Measurements from ENCODE around the gene SREBF2.

DNA sequence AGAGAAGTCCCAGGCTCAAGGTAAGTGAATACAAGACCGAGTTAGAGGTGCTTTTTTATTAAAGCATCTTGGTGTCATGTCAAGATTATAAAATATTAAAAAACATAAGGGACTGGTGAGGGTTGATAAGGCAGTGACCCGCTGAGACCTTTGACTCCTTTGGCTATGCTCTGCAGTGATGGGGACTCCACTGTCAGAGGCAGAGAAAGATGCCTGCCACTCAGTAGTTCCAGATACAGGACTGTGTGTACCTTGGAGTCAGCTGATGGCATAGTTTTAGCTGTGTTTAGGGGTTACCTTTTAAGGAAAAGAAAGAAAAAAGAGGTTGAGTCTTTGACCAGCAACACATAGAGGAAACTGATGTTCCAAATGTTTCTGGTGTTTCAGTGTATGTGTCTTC is 41.2 kb downstream of the SREBF2 start:
- TF ChIP-seq CTCF (IDR thresholded peaks at IDR 0.05; ENCODE audit: extremely low read depth in 1 of 2, insufficient read depth in 1 of 2, low read depth in 1 of 2, low read length in 2 of 2), result no peak
- no peak for TF ChIP-seq MYC (IDR thresholded peaks at IDR 0.05; ENCODE audit: low read depth, low read length)
- TF ChIP-seq POLR2A (IDR thresholded peaks at IDR 0.05; ENCODE audit: low read depth, low read length), result no peak
- no peak for TF ChIP-seq POLR2AphosphoS5 (IDR thresholded peaks at IDR 0.05; ENCODE audit: insufficient read depth, low read depth, low read length)

Data from endothelial cell of umbilical vein (primary cell).